PFSK-1 (cell line): ENCODE results near the gene ZNF212.

Experiments used
- FOXP2 ChIP-seq: optimal IDR thresholded peaks from 2 replicates; pipeline ENCODE3; 2011; ENCODE audit warnings: borderline replicate concordance, control low read depth, inconsistent platforms; ENCODE audit not compliant: insufficient read depth; ENCODE audit errors: extremely low read length, extremely low read depth
- POLR2AphosphoS5 ChIP-seq: IDR thresholded peaks from 2 replicates; pipeline ENCODE4 v1.6.1; 2012; ENCODE audit warnings: low read depth, mild to moderate bottlenecking, control low read depth, low read length, moderate library complexity
- SIN3A ChIP-seq: IDR thresholded peaks from 2 replicates; pipeline ENCODE4 v1.6.1; 2012; ENCODE audit warnings: mild to moderate bottlenecking, low read length, moderate library complexity, borderline replicate concordance; ENCODE audit not compliant: insufficient read depth
- TAF1 ChIP-seq: IDR thresholded peaks from 2 replicates; pipeline ENCODE4 v1.6.1; 2012; ENCODE audit warnings: low read length, control low read depth, borderline replicate concordance; ENCODE audit not compliant: insufficient read depth
- TF ChIP-seq, protein P1 (sequence below), 2 experiments: IDR thresholded peaks; 2 replicates each; pipeline versions ENCODE4 v1.6.1 to v1.8.0; 2011 to 2012; ENCODE audit warnings: low read depth in 2 of 2, low read length in 2 of 2, control low read depth in 1 of 2, inconsistent platforms in 1 of 2, mild to moderate bottlenecking in 1 of 2, moderate library complexity in 1 of 2; ENCODE audit not compliant: insufficient read depth in 1 of 2

ZNF212 gene

DNA sequence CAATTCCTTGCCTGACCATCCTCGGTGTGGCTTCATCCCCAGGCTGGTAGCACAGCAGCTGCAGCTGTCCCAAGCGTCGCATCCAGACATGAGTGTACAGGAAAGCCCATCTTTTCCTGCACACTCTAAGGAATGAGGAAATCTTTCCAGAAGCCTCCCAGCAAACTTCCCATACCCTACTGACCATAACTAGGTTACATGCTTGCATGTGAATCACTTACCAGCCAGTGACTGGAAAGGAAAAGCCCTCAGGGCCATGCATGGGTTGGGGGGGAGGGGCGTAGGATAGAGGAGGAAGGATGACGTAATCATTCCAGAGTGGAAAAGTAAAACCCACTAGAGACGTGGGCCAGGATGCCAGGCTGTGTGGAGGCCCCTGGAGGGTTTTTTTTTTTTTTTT is 18.9 kb upstream of the ZNF212 start:
- no peak for TF ChIP-seq POLR2AphosphoS5
- TF ChIP-seq FOXP2 = no peak
- no peak for TF ChIP-seq SIN3A
- no peak for TF ChIP-seq TAF1

DNA sequence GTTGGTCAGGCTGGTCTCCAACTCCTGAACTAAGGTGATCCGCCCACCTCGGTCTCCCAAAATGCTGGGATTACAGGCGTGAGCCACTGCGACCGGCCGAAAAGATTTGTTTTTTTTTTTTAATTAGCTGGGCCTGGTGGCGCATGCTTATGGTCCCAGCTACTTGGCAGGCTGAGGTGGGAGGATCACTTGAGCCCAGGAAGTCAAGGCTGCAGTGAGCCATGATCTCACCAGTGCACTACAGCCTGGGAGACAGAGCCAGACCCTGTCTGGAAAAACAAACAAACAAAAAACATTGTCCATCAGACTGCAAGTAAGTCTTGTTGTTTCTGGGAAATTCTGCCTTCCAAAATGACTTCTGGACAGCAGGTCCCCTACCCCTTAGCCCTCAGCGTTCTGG is 16.3 kb upstream of the ZNF212 start:
- TF ChIP-seq TAF1 (no peak), SIN3A (no peak), FOXP2 (no peak), POLR2AphosphoS5 (no peak)
- TF ChIP-seq, protein P1, sequence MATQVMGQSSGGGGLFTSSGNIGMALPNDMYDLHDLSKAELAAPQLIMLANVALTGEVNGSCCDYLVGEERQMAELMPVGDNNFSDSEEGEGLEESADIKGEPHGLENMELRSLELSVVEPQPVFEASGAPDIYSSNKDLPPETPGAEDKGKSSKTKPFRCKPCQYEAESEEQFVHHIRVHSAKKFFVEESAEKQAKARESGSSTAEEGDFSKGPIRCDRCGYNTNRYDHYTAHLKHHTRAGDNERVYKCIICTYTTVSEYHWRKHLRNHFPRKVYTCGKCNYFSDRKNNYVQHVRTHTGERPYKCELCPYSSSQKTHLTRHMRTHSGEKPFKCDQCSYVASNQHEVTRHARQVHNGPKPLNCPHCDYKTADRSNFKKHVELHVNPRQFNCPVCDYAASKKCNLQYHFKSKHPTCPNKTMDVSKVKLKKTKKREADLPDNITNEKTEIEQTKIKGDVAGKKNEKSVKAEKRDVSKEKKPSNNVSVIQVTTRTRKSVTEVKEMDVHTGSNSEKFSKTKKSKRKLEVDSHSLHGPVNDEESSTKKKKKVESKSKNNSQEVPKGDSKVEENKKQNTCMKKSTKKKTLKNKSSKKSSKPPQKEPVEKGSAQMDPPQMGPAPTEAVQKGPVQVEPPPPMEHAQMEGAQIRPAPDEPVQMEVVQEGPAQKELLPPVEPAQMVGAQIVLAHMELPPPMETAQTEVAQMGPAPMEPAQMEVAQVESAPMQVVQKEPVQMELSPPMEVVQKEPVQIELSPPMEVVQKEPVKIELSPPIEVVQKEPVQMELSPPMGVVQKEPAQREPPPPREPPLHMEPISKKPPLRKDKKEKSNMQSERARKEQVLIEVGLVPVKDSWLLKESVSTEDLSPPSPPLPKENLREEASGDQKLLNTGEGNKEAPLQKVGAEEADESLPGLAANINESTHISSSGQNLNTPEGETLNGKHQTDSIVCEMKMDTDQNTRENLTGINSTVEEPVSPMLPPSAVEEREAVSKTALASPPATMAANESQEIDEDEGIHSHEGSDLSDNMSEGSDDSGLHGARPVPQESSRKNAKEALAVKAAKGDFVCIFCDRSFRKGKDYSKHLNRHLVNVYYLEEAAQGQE (IDR thresholded peaks at IDR 0.05; ENCODE audit: insufficient read depth in 1 of 2, low read depth in 2 of 2, low read length in 2 of 2) = no peak

GRCh38 chr7:149223761-149224160 is 15.7 kb upstream of the ZNF212 start:
- no peak for TF ChIP-seq SIN3A
- TF ChIP-seq, protein P1 (IDR thresholded peaks at IDR 0.05; ENCODE audit: insufficient read depth in 1 of 2, low read depth in 2 of 2, low read length in 2 of 2) = no peak
- TF ChIP-seq TAF1 = no peak
- no peak for TF ChIP-seq POLR2AphosphoS5
- TF ChIP-seq FOXP2 = no peak

GRCh38 chr7:149224352-149224751 is 15.1 kb upstream of the ZNF212 start:
- TF ChIP-seq POLR2AphosphoS5 = no peak
- no peak for TF ChIP-seq TAF1
- TF ChIP-seq FOXP2 = no peak
- no peak for TF ChIP-seq SIN3A
- TF ChIP-seq, protein P1 (IDR thresholded peaks at IDR 0.05; ENCODE audit: insufficient read depth in 1 of 2, low read depth in 2 of 2, low read length in 2 of 2) = no peak

DNA sequence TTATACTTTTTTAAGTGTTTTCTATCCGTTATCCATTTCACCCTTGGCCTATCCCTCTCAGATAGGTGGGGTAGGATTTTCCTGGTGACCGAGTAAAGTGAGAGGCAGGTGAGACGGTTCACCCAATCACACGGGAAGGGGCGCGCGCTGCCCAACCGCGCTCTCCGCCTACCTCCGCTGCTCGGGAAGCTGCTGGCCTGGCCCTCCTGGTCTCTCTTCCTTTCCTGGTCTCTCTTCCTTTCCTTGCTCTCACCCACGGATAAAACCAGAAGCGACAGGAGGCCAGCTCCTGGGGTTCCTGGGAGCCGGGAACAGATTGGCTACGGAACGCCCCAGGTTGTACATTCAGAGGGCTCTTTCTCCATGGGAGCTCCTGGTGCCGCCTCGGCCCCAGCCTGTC is 14.3 kb upstream of the ZNF212 start:
- TF ChIP-seq SIN3A = no peak
- TF ChIP-seq, protein P1 (IDR thresholded peaks at IDR 0.05; ENCODE audit: insufficient read depth in 1 of 2, low read depth in 2 of 2, low read length in 2 of 2) = no peak
